AML-193 (cell line): ENCODE data around the gene BAZ2B.

Experiments
- DNase-seq, 2 experiments: peaks; one replicate each; lab custom pipeline; 2025; lab: John Stamatoyannopoulos, UW

BAZ2B gene

DNA sequence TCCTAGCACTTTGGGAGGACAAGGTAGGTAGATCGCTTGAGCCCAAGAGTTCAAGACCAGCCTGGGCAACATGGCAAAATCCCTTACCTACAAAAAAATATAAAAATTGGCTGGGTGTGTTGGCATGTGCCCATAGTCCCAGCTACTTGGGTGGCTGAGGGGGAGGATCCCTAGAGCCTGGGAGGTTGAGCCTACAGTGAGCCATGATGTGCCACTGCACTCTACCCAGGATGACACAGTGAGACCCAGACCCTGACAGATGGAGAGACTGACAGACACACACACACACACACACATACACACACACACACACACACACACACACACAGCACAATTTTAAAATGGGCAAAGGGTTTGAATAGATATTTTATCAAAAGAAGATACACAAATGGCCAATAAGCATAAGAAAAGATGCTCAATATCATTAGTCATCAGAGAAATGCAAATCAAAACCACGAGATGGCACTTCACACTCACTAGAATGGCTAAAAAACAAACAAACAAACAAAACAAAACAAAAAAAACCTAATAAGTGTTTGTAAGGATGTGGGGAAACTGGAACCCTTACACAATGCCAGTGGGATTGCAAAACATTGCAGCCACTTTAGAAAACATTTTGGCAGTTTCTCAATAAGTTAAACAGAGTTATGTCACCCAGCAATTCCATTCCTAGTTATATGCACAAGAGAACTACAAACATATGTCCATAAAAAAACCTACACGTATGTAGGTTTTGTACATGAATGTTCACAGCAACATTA lies 42.3 kb downstream of the BAZ2B start:
- peak; percentile 68 to 69 for DNase-seq

DNA sequence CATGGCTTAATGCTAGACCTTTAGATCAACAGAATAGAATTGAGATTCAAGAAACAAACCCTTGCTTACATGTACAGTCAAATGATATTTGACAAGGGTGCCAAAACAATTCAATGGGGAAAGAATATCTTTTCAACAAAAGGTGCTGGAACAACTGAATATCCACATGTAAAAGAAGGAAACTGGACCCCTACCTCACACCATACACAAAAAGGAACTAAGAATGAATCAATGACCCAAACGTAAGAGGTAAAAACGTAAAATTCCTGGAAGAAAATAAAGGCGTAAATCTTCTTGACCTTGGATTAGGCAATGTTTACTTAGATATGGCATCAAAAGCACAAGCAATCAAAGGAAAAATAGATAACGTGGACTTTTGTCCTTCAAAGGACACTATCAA lies 43.1 kb downstream of the BAZ2B start:
- no peak for DNase-seq

DNA sequence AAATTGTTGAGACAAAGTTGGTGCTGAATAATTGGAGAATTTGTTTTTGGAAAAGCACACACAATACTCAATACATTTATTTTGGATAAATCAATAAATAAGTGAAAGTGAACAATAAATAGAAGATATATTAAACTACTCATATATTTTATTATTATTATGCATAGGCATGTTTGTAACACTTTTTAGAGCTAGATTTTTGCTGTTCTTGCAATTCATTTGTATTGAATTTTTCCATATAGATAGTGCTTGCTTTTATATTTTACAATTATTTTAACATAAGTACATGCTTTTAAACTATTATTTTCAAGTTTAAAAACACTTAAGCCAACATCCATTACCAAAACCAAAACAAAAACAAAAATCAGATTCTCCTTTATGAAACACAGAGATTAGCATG lies 43.9 kb downstream of the BAZ2B start:
- DNase-seq, result no peak

GRCh38 chr2:159571540-159572260 lies 44.6 kb downstream of the BAZ2B start:
- no peak for DNase-seq

DNA sequence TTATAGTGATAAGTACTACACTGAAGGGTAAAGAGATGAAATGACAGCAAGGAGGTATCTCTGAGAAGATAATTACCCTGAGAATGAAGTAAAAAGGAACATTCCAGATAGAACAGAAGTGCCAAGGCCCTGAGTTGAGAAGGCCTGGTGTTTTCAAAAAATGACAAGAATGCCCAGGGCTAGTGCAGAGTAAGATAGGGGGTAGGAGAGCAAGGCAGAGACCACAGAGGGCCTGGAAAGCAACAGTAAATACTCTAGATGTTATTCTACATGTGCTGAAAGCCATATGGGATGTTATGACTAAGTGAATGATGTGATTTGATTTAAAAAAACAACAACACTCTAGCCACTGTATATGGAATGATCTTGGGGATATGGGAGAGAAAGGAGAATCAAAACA lies 52.3 kb downstream of the BAZ2B start:
- DNase-seq, result no peak

DNA sequence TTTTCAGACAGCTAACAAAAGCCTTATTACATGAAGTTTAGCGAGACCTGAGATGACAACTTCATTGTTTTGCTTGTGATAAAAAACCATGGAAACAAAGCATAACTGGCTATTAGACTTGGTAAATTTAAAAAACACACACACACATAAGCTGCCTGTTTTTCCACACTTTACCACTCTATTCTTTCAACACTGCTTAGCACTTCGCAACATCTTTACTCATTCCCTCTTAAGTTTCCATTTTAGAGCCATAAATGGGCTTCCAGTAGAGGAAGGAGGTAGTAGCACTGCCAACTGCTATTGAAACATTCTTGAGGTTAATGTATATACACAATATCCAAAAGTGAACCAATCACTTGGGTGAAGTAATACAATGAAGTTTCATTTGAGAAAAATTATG lies 54.1 kb downstream of the BAZ2B start:
- peak; percentile 92 to 95 for DNase-seq

GRCh38 chr2:159561786-159562185 lies 54.6 kb downstream of the BAZ2B start:
- DNase-seq, result no peak

GRCh38 chr2:159561242-159561641 lies 55.1 kb downstream of the BAZ2B start:
- no peak for DNase-seq

DNA sequence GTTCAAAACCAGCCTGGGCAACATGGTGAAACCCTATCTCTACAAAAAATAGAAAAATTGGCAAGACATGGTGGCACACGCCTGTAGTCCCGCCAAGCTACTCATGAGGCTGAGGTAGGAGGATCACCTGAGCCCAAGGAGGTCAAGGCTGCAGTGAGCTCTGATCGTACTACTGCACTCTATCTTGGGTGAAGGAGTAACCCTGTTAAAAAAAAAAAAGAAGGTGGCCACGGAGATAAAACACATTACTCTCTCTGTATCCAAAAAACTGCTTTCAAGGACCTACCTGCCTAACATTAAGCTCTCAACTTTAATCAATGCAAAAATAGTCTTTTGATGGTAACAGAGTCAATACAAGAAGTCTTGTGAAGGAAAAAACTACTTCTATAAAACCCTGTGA lies 57.3 kb downstream of the BAZ2B start:
- DNase-seq, result no peak

- no peak for DNase-seq
Measured at GRCh38 chr2:159558479-159558878, 57.9 kb downstream of the BAZ2B start.

- DNase-seq, result peak; percentile 48 to 56
Measured at GRCh38 chr2:159557437-159558034, 58.8 kb downstream of the BAZ2B start.

DNA sequence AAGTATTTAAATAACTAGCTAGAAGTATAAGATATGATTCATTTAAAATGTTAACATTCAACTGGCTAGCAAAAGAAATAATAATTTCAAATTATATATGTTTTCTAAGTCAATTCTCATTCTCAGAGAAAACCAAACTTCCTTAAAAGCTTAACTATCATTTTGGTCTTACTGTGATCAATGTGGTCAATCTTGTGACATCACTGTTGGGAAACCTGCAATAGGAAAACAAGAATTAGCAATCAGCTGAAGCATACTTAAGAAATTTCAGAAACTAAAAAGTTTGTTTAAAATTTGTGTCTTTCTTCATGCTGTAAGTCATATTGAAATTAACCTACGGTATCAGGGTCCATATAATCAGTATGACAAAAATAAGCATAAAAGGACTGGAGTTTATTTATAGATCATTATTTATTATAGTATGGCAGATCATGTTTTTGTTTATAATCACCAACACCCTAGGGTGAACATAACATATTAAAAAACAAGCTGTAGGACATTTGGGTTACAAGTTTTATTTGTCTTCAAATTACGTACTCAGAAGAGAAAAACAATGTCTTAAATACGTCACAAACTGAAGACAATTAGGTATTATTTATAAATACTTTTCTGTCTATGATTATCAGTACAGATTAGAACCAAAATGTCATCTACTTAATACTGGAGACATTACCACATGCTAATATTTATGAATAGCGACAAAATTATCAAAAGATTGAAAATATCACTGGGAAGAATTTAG lies 60.5 kb downstream of the BAZ2B start:
- peak; percentile 74 to 86 for DNase-seq

- no peak for DNase-seq
Measured at GRCh38 chr2:159553727-159554126, 62.6 kb downstream of the BAZ2B start.

GRCh38 chr2:159551806-159552205 lies 64.5 kb downstream of the BAZ2B start:
- no peak for DNase-seq

GRCh38 chr2:159550231-159550630 lies 66.1 kb downstream of the BAZ2B start:
- no peak for DNase-seq

- peak in 1 of 2 experiments; percentile 12 for DNase-seq
Measured at GRCh38 chr2:159549234-159549633, 67.1 kb downstream of the BAZ2B start.

- no peak for DNase-seq
Measured at GRCh38 chr2:159546716-159547430, 69.5 kb downstream of the BAZ2B start.

- DNase-seq, result no peak
Measured at GRCh38 chr2:159546039-159546438, 70.3 kb downstream of the BAZ2B start.

DNA sequence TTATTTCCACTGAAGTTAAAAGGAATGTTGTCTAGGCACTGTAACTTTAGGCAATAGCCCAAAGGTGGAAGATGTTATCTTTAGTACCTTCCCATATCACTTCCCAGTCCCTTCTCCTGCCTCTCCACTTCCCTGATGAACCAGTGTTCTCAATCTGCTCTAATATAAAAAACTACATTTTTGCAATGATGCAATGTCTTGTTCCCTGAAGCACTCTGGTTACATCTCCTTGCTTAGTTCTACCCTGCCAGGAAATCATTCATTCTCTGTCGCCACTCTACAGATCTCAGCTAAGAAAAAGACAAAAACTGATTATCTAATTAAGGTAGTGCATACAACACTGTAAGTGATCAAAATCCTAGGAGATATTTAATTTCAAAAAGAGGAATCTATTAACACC lies 71.3 kb downstream of the BAZ2B start:
- no peak for DNase-seq

DNA sequence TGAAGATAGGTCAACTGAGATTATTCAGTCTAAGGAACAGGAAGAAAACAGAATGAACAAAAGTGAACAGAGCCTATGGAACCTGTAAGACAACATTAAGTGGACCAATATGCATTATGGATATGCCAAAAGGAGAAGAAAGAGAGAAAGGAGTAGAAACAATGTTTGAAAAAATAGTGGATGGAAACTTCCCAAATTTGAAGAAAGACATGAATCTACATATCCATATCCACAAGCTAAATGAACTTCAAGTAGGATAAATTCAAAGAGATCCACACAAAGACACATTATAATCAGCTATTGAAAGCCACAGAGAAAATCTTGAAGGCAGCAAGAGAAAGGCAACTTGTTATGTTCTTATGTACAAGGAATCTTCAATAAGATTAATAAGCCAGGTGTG lies 74.2 kb downstream of the BAZ2B start:
- no peak for DNase-seq

GRCh38 chr2:159539701-159540100 lies 76.6 kb downstream of the BAZ2B start:
- no peak for DNase-seq

GRCh38 chr2:159538801-159539200 lies 77.5 kb downstream of the BAZ2B start:
- no peak for DNase-seq
